ENCODE results near the gene TMEM60.
"Not testable (repeated sequence)": the region's sequence is repeated elsewhere in the genome, so short reads cannot be mapped to it uniquely, and the experiment has no call there.

- not testable (repeated sequence) for TF ChIP-seq POLR2A, CTCF (IDR thresholded peaks at IDR 0.05)
Measured at GRCh38 chr7:77784426-77784825, 13.8 kb downstream of the TMEM60 start.
